Stimulated activated CD4-positive, alpha-beta T cell treated with anti-CD3 and anti-CD28 coated beads, Interleukin-12 subunit alpha, Interleukin-12 subunit beta, amount 100 ng/mL, for 48 hours (primary cell): ENCODE data around the gene SH3GL3.

Experiments
- DNase-seq, 3 donors: peaks; one replicate each; pipeline ENCODE4 v3.0.0-alpha.2; 2020; ENCODE audit warnings: low read depth in 2 of 3, low spot score in 1 of 3

Gene SH3GL3

GRCh38 chr15:83503595-83504364, 56.6 kb downstream of the SH3GL3 start:
- DNase-seq, result no peak

- no peak for DNase-seq
These were observed 57.2 kb downstream of the SH3GL3 start for GRCh38 chr15:83504365-83504764.

- no peak for DNase-seq
These were observed 62.9 kb downstream of the SH3GL3 start for GRCh38 chr15:83510001-83510400.

- DNase-seq, result no peak
These were observed 65.3 kb downstream of the SH3GL3 start for GRCh38 chr15:83512459-83512858.

- DNase-seq, result no peak
These were observed 67.4 kb downstream of the SH3GL3 start for GRCh38 chr15:83514584-83514983.

GRCh38 chr15:83515164-83515563, 68.0 kb downstream of the SH3GL3 start:
- no peak for DNase-seq

GRCh38 chr15:83516935-83517334, 69.8 kb downstream of the SH3GL3 start:
- no peak for DNase-seq

- no peak for DNase-seq
These were observed 79.2 kb downstream of the SH3GL3 start for GRCh38 chr15:83526319-83526718.

- no peak for DNase-seq
These were observed 86.3 kb downstream of the SH3GL3 start for GRCh38 chr15:83533410-83533962.

GRCh38 chr15:83537606-83538005, 90.5 kb downstream of the SH3GL3 start:
- DNase-seq, result no peak

- DNase-seq, result no peak
These were observed 91.5 kb downstream of the SH3GL3 start for GRCh38 chr15:83538682-83539081.

GRCh38 chr15:83545804-83546511, 98.8 kb downstream of the SH3GL3 start:
- DNase-seq, result no peak

GRCh38 chr15:83546512-83546888, 99.4 kb downstream of the SH3GL3 start:
- no peak for DNase-seq

GRCh38 chr15:83547168-83547567, 100.0 kb downstream of the SH3GL3 start:
- no peak for DNase-seq

- DNase-seq, result no peak
These were observed 102.5 kb downstream of the SH3GL3 start for GRCh38 chr15:83549623-83550022.

- no peak for DNase-seq
These were observed 107.4 kb downstream of the SH3GL3 start for GRCh38 chr15:83554558-83554957.

GRCh38 chr15:83555383-83555782, 108.2 kb downstream of the SH3GL3 start:
- DNase-seq, result no peak

- DNase-seq, result no peak
These were observed 108.9 kb downstream of the SH3GL3 start for GRCh38 chr15:83556068-83556467.

GRCh38 chr15:83556754-83557153, 109.6 kb downstream of the SH3GL3 start:
- no peak for DNase-seq

GRCh38 chr15:83558146-83558545, 111.0 kb downstream of the SH3GL3 start:
- DNase-seq, result no peak

- DNase-seq, result peak; percentile 15 to 61 (median 17)
These were observed 112.3 kb downstream of the SH3GL3 start for GRCh38 chr15:83559310-83559966.

- no peak for DNase-seq
These were observed 114.5 kb downstream of the SH3GL3 start for GRCh38 chr15:83561661-83562060.
